ENCODE results near the gene TBX3. TPM values are rescaled to one million over a fixed set of nuclear protein-coding genes. Genes with fewer than 3 reads are reported as not detected.

Gene TBX3
- 42.5 and 71.8 TPM in 2 replicates for total RNA-seq

GRCh38 chr12:114684098-114684869 is at the start of gene TBX3:
TBX3 (minus strand) TSS chr12:114684175; CDS start chr12:114683200, 975 bp downstream.

